Inferior parietal cortex (tissue), 1 donor: ENCODE results near the gene BTNL3.
"Not testable (repeated sequence)": the region's sequence is repeated elsewhere in the genome, so short reads cannot be mapped to it uniquely, and the experiment has no call there.

Source experiments
- DNase-seq: peaks from one replicate; pipeline ENCODE4 v3.0.0-alpha.2; 2016; ENCODE audit errors: extremely low spot score

Gene BTNL3

GRCh38 chr5:180988592-180988991, at the start of gene BTNL3:
TSS of gene BTNL3 (plus strand) at chr5:180988846. CDS start at chr5:180989029, 183 bp downstream.
- DNase-seq, result no peak

DNA sequence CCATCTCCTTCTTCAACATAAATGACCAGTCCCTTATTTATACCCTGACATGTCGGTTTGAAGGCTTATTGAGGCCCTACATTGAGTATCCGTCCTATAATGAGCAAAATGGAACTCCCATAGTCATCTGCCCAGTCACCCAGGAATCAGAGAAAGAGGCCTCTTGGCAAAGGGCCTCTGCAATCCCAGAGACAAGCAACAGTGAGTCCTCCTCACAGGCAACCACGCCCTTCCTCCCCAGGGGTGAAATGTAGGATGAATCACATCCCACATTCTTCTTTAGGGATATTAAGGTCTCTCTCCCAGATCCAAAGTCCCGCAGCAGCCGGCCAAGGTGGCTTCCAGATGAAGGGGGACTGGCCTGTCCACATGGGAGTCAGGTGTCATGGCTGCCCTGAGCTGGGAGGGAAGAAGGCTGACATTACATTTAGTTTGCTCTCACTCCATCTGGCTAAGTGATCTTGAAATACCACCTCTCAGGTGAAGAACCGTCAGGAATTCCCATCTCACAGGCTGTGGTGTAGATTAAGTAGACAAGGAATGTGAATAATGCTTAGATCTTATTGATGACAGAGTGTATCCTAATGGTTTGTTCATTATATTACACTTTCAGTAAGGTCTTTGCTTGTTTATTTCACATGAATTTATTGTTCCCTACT, 38.2 kb upstream of the BTNL3 start:
- no peak for DNase-seq

DNA sequence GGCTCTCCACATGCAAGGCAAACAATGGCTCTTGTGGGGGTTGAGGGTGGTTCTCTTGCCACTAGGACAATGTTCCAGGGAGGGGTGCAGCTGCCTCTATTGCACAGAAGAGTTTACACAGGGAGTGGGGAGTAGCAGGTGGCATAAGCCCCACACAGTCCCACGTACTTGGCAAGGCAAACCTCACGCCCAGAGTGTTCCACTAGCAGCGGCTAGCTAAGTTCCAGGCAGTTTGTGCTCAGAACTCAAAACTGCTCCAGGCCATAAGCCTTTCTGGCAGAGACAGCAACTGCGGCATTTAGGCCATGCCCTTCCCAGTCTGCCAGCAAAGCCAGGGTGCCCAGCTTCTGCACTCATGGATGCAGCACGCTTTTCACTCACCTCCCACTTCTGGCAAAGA, 29.0 kb upstream of the BTNL3 start:
- DNase-seq, result no peak

DNA sequence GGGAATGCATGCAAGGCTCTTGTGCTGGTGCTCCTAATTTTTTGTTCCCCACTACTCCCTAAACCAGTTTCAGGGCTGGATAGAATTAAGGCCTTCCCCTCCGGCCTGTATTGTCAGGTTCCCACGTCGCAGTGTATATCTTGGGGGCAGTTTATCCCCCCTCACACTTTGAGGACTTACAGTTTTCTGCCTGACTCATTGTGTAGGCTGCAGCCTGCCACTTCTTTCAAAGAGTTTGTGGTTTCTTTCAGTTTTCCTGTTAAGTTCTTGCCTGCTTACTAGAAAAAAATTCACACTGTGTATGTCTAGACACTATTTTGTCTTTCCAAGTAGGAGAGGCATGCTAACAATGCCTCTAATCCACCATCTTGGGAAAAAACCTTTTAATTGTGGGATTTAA, 28.4 kb upstream of the BTNL3 start:
- DNase-seq, result no peak

DNA sequence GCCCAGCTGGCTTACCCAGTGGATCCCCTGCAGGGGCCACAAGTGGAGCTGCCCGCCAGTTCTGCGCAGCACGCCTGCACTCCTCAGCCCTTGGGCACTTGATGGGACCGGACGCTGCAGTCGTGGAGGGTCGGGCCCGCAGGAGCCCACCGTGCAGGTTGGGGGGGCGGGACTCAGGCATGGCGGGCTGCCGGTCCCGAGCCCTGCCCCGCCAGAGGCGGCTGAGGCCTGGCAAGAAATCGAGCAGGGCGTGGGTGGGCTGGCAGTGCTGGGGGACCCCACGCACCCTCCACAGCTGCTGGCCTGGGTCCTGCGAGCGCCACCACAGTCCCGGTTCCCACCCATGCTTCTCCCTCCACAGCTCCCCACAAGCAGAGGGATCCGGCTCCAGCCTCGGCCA, 19.2 kb upstream of the BTNL3 start:
- no peak for DNase-seq

GRCh38 chr5:180970336-180970735, 18.3 kb upstream of the BTNL3 start:
- DNase-seq, result no peak

DNA sequence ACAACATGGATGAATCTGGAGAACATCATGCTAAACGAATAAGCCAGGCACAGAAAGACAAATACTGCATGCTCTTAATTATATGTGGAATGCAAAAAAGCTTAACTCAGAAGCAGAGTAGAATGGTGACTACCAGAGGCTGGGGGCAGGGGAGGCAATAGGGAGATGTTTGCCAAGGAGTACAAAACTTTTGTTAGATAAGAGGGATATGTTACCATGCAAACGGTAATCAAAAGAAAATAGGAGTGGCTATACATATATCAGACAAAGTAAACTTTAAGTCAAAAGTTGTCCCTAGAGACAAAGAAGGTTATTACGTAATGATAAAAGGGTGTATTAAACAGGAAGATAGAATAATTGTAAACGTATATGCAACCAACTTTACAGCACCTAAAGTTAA, 17.8 kb upstream of the BTNL3 start:
- DNase-seq, result no peak

DNA sequence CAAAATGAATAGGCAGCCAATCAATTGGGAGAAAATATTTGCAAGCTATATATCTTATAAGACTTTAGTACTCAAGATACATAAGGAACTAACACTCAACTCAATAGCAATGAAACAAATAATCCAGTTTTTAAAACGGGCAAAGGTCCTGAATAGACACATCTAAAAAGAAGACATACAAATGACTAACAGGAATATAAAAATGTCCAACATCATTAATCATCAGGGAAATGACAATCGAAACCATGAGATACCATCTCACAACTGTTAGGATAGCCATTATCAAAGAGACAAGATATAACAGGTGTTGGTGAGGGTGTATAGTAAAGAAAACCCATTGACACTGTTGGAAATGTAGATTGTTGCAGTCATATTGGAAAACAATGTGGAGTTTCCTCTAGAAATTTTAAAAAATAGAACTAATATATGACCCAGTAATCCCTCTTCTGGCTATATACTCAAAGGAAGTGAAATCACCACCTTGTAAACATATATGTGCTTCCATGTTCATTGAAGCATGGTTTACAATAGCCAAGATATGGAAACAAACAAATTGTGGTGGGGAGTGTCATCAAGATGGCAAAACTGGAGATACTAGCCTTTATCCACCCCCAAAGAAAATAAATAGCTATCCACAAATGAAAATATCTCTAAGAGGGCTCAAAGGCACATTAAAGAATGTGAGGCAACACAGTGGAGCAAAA, 13.9 kb upstream of the BTNL3 start:
- DNase-seq, result no peak

DNA sequence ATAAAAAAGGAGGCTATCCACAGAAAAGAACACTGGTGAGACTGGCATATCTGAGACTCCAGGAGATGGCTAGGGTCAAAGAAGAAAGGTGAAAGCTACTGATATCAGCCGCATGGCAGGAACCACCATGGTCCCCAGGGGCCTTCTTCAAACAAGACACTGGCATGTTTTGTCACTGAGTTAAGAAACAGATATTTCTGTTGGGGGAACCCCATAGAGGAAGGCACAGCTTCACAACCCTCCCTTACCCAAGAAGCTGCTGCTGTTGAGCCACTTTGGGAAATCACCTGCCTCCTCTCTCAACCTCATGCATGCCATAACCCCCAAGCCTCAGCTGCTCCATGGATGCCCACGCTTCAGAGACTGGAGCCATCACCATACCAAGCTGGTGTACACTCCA, 13.3 kb upstream of the BTNL3 start:
- no peak for DNase-seq

DNA sequence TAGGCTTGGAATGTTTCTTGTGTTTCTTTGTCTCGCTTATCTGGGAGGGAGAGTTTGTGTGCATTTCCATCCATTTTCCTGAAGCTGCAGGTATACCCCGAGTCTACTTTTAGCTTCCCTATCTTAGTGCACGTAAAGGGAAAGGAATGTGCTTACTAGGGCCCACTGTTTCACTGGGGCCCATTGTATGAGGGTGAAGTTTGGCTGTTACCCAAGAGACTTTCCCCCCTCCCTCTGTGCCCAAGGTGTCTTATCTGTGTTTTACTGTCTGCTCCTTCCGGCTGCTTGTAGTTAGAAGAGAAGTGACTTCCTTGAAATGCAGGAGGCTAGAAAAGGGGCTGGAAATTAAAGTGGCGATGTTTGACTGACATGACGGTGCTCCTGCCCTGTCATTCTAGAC, 12.1 kb upstream of the BTNL3 start:
- no peak for DNase-seq

DNA sequence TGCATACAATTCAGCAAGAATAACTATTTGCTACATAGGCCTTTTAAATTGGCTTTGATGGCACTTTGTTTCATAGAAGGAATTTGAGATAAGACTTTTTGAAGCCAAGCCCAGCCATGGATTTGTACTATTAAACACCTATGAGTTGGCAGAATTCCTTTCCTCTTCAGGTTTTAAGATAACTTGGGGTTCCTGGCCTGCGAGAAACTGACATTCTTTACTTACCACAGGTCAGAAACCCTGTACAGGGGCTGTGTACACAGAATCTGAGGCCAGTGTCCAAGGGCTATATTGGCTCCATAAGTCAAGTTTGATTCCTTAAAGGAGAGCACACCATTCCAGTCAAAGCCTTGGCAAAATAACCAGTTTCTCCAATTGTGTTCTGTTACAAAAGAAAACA, 10.8 kb upstream of the BTNL3 start:
- DNase-seq, result no peak

DNA sequence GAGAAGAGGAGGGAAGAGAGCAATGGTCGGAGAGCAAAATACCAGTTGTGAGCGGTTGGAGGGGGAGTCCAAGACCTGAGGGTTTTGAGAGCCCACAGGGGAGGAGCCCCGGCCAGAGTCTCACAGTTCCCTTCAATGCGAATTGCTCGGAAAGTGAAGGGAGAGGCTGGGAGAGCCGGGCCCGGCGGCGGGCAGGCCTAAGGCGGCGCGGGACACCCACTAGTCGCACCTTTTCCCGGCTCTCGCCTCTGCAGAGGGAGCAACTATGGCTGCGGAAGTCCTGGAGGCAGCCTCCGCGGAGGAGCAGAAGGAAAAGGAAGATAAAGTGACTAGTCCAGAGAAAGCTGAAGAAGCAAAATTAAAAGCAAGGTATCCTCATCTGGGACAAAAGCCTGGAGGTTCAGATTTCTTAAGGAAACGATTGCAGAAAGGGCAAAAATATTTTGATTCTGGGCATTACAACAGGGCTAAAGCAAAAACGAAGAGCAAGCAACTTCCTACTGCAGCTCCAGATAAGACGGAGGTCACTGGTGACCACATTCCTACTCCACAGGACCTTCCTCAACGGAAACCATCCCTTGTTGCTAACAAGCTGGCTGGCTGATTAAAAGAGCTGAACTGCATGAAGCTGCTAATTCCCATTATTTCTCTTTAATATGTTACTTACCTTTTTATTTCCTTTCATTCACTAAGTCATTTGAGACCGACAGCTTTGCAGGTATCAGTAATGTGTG, 6.5 kb upstream of the BTNL3 start:
- DNase-seq, result no peak

DNA sequence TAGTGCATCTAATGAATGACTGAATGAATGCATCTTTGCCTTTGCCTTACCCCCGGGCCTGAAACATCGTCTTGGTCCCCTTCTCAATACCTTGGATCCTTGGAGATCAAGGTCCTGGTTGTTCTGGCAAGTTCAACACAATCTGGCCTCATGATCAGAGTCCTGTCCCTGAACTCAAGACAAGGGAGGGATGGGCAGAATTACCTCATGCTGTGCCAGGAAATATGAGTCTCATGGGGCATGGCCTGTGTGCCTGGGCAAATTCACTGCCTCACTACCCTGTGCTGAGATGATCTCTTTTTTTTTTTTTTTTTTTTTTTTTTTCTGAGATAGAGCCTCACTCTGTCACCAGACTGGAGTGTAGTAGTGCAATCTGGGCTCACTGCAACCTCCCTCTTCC, 630 bp upstream of the BTNL3 start:
- DNase-seq, result no peak

- no peak for DNase-seq
These were observed 1.6 kb downstream of the BTNL3 start for GRCh38 chr5:180990086-180990881.

DNA sequence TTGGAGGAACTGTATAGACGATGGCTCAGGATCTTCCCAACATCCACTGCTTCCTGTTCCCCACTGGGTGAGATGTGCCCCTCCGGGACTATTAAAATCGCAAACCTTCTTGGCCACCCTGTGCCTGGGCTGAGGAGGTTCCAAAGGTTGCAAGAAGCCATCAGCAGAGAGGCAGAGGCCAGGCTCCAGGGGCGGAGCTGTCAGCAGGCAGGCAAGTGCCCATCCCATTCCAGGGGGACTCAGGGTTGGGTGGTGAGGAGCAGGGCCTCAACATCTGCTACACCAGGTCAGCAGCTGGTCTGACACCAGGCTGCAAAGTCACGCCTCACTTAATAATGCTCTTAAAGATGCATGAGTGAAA, 2.2 kb downstream of the BTNL3 start:
- DNase-seq, result no peak

GRCh38 chr5:181001947-181002346, 13.3 kb downstream of the BTNL3 start:
- no peak for DNase-seq

DNA sequence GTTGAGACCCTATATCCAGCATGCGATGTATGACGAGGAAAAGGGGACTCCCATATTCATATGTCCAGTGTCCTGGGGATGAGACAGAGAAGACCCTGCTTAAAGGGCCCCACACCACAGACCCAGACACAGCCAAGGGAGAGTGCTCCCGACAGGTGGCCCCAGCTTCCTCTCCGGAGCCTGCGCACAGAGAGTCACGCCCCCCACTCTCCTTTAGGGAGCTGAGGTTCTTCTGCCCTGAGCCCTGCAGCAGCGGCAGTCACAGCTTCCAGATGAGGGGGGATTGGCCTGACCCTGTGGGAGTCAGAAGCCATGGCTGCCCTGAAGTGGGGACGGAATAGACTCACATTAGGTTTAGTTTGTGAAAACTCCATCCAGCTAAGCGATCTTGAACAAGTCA, 17.1 kb downstream of the BTNL3 start:
- no peak for DNase-seq

DNA sequence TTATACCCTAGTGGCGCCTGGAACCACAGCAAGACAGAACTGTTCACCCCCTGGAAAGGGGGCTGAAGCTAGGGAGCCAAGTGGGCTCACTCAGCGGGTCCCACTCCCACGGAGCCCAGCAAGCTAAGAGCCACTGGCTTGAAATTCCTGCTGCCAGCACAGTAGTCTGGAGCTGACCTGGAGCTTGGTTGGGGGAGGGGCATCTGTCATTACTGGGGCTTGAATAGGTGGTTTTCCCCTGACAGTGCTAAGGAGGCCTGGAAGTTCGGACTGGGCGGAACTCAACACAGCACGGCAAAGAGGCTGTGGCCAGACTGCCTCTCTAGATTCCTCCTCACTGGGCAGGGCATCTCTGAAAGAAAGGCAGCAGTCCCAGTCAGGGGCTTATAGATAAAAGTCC, 19.5 kb downstream of the BTNL3 start:
- DNase-seq, result no peak

- DNase-seq, result not testable (repeated sequence)
These were observed 21.4 kb downstream of the BTNL3 start for GRCh38 chr5:181010018-181010417.

- DNase-seq, result not testable (repeated sequence)
These were observed 26.0 kb downstream of the BTNL3 start for GRCh38 chr5:181014654-181015053.

DNA sequence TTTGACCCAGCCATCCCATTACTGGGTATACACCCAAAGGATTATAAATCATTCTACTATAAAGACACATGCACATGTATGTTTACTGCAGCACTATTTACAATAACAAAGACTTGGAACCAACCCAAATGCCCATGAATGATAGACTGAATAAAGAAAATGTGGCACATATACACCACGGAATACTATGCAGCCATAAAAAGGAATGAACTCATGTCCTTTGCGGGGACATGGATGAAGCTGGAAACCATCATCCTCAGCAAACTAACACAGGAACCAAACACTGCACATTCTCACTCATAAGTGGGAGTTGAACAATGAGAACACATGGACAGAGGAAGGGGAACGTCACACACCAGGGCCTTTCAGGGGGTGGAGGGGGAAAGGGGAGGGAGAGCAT, 28.8 kb downstream of the BTNL3 start:
- not testable (repeated sequence) for DNase-seq

GRCh38 chr5:181020688-181021087, 32.0 kb downstream of the BTNL3 start:
- DNase-seq, result no peak
